ENCODE measurements around the gene SEMA4B. TPM values are rescaled to one million over a fixed set of nuclear protein-coding genes. Genes with fewer than 3 reads are reported as not detected.

Gene SEMA4B
- total and polyA plus RNA-seq, 2 of the 8 experiments (the other 6 are each of a cell fraction or from before 2014, with no cell fraction given) = 42.7 to 43.0 TPM

DNA sequence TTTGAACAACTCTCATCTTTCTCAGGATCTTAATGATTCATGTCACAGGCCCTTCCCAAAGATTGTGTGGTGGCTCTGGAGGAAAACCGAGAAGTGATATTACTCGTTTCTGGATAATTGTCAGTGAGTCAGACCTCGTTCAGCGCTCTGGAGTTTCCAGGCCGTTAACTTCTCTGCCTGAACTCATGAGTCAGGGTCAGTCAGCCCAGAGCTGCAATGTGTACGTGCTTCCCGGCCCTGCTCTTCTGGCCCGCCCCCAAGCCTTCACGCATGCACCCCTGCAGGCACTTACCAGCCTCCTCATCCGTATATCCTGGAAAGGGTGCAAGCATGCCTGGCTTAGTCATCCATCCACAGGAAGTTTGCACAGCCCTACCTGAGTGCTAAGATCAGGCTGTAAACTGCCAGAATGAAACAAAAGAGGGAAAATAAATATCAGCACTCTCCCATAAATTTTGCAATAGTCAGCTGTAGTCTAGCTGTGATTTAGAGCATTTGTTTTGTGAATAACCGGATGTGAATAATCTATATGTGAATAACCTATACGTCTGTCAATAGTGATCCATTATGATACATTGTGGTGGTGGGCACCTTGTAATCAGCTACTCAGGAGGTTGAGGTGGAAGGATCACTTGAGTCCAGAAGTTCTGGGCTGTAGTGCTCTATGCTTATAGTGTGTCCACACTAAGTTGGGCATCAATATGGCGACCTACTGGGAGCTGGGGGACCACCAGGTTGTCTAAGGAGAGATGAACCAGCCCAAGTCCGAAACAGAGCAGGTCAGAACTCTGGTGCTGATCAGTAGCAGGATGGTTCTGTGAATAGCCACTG lies 35.3 kb upstream of the SEMA4B start (continued):
- TF ChIP-seq, protein P1, sequence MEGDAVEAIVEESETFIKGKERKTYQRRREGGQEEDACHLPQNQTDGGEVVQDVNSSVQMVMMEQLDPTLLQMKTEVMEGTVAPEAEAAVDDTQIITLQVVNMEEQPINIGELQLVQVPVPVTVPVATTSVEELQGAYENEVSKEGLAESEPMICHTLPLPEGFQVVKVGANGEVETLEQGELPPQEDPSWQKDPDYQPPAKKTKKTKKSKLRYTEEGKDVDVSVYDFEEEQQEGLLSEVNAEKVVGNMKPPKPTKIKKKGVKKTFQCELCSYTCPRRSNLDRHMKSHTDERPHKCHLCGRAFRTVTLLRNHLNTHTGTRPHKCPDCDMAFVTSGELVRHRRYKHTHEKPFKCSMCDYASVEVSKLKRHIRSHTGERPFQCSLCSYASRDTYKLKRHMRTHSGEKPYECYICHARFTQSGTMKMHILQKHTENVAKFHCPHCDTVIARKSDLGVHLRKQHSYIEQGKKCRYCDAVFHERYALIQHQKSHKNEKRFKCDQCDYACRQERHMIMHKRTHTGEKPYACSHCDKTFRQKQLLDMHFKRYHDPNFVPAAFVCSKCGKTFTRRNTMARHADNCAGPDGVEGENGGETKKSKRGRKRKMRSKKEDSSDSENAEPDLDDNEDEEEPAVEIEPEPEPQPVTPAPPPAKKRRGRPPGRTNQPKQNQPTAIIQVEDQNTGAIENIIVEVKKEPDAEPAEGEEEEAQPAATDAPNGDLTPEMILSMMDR (IDR thresholded peaks at IDR 0.05; ENCODE audit: control extremely low read depth in 1 of 3, insufficient read depth in 1 of 3, low read depth in 1 of 3, low read length in 3 of 3) = no peak
- TF ChIP-seq, protein P2, sequence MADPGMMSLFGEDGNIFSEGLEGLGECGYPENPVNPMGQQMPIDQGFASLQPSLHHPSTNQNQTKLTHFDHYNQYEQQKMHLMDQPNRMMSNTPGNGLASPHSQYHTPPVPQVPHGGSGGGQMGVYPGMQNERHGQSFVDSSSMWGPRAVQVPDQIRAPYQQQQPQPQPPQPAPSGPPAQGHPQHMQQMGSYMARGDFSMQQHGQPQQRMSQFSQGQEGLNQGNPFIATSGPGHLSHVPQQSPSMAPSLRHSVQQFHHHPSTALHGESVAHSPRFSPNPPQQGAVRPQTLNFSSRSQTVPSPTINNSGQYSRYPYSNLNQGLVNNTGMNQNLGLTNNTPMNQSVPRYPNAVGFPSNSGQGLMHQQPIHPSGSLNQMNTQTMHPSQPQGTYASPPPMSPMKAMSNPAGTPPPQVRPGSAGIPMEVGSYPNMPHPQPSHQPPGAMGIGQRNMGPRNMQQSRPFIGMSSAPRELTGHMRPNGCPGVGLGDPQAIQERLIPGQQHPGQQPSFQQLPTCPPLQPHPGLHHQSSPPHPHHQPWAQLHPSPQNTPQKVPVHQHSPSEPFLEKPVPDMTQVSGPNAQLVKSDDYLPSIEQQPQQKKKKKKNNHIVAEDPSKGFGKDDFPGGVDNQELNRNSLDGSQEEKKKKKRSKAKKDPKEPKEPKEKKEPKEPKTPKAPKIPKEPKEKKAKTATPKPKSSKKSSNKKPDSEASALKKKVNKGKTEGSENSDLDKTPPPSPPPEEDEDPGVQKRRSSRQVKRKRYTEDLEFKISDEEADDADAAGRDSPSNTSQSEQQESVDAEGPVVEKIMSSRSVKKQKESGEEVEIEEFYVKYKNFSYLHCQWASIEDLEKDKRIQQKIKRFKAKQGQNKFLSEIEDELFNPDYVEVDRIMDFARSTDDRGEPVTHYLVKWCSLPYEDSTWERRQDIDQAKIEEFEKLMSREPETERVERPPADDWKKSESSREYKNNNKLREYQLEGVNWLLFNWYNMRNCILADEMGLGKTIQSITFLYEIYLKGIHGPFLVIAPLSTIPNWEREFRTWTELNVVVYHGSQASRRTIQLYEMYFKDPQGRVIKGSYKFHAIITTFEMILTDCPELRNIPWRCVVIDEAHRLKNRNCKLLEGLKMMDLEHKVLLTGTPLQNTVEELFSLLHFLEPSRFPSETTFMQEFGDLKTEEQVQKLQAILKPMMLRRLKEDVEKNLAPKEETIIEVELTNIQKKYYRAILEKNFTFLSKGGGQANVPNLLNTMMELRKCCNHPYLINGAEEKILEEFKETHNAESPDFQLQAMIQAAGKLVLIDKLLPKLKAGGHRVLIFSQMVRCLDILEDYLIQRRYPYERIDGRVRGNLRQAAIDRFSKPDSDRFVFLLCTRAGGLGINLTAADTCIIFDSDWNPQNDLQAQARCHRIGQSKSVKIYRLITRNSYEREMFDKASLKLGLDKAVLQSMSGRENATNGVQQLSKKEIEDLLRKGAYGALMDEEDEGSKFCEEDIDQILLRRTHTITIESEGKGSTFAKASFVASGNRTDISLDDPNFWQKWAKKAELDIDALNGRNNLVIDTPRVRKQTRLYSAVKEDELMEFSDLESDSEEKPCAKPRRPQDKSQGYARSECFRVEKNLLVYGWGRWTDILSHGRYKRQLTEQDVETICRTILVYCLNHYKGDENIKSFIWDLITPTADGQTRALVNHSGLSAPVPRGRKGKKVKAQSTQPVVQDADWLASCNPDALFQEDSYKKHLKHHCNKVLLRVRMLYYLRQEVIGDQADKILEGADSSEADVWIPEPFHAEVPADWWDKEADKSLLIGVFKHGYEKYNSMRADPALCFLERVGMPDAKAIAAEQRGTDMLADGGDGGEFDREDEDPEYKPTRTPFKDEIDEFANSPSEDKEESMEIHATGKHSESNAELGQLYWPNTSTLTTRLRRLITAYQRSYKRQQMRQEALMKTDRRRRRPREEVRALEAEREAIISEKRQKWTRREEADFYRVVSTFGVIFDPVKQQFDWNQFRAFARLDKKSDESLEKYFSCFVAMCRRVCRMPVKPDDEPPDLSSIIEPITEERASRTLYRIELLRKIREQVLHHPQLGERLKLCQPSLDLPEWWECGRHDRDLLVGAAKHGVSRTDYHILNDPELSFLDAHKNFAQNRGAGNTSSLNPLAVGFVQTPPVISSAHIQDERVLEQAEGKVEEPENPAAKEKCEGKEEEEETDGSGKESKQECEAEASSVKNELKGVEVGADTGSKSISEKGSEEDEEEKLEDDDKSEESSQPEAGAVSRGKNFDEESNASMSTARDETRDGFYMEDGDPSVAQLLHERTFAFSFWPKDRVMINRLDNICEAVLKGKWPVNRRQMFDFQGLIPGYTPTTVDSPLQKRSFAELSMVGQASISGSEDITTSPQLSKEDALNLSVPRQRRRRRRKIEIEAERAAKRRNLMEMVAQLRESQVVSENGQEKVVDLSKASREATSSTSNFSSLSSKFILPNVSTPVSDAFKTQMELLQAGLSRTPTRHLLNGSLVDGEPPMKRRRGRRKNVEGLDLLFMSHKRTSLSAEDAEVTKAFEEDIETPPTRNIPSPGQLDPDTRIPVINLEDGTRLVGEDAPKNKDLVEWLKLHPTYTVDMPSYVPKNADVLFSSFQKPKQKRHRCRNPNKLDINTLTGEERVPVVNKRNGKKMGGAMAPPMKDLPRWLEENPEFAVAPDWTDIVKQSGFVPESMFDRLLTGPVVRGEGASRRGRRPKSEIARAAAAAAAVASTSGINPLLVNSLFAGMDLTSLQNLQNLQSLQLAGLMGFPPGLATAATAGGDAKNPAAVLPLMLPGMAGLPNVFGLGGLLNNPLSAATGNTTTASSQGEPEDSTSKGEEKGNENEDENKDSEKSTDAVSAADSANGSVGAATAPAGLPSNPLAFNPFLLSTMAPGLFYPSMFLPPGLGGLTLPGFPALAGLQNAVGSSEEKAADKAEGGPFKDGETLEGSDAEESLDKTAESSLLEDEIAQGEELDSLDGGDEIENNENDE (IDR thresholded peaks at IDR 0.05; ENCODE audit: insufficient replicate concordance, low read length) = no peak
